ENCODE data around the gene RHOD.

DNA sequence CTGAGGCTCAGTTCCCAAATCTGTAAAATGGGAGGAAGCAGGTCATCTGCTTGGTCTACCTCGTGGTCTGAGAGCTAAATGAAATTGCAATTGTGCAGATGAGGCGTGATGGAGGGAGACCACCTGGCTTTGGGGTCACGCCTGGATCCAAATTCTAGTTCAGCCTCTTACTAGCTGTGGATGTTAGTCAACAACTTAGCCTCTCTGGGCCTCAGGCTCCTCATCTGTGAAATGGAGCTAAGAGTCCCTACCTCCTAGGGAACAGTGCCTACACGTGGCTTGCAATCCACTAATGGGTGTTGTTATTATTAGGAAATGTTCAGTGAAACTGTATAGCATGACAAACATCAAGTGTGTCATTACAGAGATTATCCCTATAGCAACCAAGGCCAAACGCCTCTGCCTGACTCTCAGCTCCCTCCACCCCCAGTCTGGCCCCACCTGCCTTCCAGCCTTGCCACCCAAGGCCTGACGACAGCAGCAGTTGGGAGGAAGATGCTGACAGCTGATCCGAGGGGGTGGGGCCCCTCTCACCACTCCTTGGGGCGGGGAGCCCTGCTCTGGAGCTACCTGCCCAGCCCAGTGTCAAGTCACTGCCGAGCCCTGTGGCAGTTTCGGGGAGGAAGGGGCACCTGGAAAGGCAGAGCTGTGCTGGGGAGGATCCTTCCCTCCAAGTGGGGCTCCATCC is 1.7 kb upstream of the RHOD start:
- no peak for TF ChIP-seq POLR2AphosphoS5 (IDR thresholded peaks at IDR 0.05; ENCODE audit: low read depth, low read length)
- TF ChIP-seq, protein P1, sequence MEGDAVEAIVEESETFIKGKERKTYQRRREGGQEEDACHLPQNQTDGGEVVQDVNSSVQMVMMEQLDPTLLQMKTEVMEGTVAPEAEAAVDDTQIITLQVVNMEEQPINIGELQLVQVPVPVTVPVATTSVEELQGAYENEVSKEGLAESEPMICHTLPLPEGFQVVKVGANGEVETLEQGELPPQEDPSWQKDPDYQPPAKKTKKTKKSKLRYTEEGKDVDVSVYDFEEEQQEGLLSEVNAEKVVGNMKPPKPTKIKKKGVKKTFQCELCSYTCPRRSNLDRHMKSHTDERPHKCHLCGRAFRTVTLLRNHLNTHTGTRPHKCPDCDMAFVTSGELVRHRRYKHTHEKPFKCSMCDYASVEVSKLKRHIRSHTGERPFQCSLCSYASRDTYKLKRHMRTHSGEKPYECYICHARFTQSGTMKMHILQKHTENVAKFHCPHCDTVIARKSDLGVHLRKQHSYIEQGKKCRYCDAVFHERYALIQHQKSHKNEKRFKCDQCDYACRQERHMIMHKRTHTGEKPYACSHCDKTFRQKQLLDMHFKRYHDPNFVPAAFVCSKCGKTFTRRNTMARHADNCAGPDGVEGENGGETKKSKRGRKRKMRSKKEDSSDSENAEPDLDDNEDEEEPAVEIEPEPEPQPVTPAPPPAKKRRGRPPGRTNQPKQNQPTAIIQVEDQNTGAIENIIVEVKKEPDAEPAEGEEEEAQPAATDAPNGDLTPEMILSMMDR (IDR thresholded peaks at IDR 0.05), result no peak
- TF ChIP-seq SIN3A (IDR thresholded peaks at IDR 0.05; ENCODE audit: borderline replicate concordance, insufficient read depth, low read depth, low read length), result no peak
